ENCODE results near the gene CC2D2B. TPM values are rescaled to one million over a fixed set of nuclear protein-coding genes. Genes with fewer than 3 reads are reported as not detected.
"Not testable (repeated sequence)": the region's sequence is repeated elsewhere in the genome, so short reads cannot be mapped to it uniquely, and the experiment has no call there.

The CC2D2B gene, protein sequence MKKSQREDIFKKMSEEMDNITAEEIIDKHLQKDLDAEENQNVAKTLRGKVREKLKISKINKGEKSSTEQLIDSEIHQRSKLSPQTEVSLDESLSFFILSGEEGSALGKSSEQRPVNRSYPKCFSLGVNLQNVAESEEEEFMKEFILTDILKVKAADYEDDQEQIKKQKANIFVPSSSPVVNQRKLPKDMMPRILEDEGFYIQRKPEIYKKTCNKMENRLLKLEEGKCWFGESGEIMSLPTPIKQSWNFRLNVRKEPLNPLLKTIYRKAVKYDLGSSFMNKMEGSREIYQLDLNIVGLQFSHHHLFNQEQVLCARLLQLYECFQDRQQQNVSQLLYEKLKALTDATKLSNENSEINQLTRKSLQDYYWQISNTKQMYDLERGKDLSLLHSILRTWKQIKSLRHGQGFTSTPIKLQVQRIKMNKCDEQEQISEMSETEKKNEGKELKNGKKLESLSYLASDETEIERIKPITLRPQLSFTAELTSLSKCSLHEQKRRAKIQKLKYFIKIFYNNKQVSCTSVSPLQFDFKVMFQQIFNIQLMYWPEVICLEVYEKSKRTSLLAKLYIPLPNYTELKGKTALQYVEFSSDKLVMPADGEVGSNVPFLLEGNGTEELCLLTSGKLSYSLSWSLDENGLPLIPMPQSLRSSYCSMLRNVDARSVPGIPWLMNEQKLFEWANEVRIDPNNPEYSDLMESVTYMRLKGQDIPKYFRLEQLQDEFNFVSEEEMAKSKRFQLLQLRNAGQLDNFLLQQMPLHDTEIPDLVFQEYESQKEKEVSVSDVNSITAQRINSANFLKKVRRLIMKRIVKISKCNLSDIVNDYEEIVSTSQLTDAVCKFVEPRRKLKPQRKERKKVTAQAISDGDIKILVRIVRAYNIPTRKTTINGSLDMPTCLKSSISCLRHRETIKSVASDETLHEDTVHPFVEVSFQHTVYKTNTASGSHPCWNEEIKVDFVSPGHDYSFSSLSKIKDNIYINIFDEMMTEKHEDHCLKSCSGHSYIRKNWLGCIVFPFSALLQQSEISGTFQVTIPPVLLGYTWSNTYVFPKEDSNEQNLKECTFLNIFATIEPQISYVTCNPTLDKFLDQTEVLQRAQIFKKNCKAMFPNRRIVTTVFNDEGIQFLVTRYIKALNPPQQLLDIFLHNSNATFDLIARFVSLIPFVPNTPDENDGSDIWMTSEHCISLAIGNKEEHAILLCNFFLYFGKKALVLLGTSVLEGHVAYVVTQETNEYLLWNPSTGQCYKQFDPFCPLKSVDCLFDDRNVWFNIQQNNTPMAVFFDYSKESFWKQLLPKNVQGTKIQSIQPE (N-terminal part only)
- under 1 TPM in 2 of 3 donors, not detected in 1; 0.17 to 0.25 TPM for polyA plus RNA-seq

DNA sequence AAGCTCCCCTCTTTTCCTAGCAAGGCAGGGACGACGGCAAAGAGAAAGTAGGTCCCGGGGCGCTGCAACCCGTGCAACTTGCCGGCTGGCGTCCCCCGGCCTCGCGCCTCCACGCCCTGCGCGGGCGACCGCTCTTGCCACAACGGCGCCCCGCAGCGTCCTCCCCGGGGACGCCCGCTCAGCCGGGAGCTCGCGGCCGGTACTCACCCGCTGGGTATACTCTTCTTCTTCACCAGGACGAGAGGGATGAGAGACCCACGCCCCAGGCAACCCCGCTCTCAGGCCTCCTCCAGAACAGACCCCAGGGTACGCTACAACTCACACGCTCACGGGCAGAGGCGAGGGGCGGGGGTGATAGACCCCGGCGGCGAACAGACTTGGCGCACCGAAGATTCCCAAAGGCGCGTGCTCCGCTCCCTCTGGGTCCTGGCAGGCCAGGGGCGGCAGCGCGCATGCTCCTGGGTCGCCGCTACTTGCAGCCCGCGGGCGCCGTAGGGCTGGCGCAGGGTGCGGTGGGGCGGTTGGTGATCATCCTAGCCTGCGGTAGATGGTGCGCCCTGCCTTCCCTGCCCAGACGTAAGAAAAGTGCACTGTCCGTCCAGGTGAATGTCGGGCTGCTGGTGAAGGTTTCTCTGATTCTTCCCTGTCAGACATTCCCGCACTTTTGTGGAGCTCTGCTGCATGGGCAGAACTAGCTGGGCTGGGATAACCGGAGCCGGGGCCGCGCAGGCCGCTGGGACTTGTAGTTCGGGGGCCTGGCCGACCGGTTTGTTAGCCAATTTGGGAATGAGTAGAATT is at the start of gene CC2D2B:
TSS of gene CC2D2B (plus strand) at position 520 of the 798 bp plus-strand sequence. CDS start 3,349 bp downstream, outside the sequence.
- DNase-seq = peak; percentile 43 to 61 (median 58)
- Mint-ChIP-seq H3K27ac (peak within 1 kb of the TSS; percentile 56 to 84 (median 68)), H3K36me3 (no peaks in the 10 kb centered on the region), H3K27me3 (ENCODE audit: low read depth in 3 of 3) (peaks cover 0 to 2% (median 0%) of the 10 kb centered on the region in 3 donors), H3K4me3 (peak within 1 kb of the TSS; percentile 85 to 95 (median 91)), H3K9me3 (no peaks in the 10 kb centered on the region), H3K4me1 (peaks cover 12 to 22% of the 10 kb centered on the region in 2 donors)

DNA sequence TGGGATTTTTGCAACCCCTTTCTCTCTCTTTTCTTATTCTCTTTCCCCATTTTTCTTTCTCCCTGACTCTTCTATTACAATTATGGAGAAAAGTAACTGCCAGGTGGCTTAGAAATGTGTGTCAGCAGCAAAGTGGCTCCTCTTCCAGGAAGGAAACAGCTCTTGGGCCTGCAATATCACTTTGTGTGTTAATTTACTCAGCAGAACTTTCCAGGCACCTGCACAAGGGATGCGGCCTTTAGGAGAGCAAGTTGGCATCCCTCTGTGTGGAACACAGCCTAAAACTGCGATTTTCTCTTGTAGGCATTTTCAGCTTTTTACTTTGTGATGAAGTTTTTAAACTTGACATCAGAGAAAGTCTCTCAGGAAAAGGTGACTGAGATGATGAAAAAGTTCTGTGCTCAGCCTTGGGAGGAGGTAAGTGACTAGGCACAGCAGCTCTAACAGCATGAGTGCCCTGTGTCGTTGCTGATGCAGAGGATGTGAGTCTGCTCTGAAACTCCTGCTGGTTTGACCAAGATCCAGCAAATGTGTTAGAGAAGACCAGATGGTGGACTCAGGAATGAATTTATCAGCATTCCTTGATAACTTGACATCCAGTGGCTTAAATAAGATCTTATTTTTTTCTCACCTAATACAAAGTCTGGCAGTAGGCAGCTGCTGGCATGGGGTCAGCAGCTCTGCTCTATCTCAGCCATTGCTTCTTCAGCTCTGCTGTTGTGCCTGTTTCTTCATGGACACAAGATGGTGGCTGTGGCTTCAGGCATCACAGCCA is 47.4 kb upstream of the CC2D2B start:
- Mint-ChIP-seq H3K27ac (no peak overlapping the region), H3K36me3 (peaks cover 0 to 6% (median 0%) of the 10 kb centered on the region in 3 donors), H3K4me1 (peaks cover 5 to 8% of the 10 kb centered on the region in 2 donors), H3K9me3 (no peaks in the 10 kb centered on the region), H3K27me3 (ENCODE audit: low read depth in 3 of 3) (peaks cover 0 to 3% (median 0%) of the 10 kb centered on the region in 3 donors), H3K4me3 (no peak overlapping the region)
- DNase-seq = no peak

DNA sequence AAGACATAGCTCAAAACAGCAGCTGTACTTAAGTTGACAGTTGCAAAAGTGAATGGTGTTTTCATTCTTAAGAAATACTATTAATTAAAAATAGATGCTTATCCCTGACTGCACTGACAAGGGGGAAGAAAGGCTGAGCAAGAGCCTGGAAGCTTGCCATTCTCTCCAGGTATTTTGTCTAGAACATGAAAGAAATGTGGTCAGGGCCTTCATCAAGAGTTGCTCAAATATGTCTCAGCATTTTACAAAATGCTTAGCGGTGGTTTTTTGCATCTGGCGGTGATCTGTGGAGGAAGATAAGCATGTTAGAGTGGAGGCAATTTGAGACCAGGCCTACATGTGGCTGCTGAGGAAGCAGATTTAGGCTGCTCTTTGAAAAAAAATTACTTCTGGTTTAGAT is 46.4 kb upstream of the CC2D2B start:
- Mint-ChIP-seq H3K9me3 (no peaks in the 10 kb centered on the region), H3K27me3 (ENCODE audit: low read depth in 3 of 3) (no peaks in the 10 kb centered on the region), H3K27ac (no peak overlapping the region), H3K36me3 (peaks cover 0 to 3% (median 0%) of the 10 kb centered on the region in 3 donors), H3K4me1 (peaks cover 5 to 10% of the 10 kb centered on the region in 2 donors), H3K4me3 (no peak overlapping the region)
- no peak for DNase-seq

DNA sequence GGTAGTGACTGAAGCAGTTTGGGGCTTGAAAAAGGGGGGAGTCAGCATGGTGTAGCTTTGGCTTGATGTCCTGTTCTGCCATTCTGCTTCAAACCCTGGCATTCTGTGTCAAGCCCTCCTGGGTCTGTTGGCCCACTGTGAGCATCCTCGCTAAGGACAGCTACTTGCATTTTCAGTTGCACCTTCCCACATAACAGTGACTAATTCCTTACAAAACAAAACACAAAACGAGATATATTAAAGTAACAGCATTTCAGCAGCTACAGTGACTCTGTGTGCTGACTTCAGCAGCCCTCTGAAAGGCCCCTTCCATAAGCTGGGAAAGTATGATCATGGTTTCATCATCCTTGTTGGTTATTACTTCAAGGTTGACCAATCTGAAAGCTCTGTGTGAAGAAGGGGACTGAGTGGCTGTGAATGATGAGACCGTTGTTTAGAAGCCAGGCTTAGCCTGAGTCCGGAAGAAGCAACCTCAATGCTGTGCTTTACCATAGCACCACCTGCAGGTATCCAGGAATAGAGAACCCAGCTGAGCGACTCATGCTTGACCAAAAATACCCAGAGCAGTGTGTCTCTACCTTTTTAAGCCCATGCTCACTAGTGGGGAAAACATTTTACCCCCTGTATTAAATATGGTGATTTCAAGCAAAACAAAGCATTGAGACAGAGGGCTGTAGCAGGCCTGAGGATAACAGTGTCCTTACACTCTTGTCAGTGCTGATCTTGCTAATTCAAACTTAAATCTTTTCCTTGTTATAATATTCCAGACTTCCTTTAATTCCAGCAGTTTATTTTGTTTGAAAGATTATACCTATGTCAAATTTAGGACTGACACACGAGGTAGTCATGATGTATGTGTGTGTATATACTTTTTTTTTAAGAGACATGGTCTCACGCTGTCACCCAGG is 42.6 kb upstream of the CC2D2B start:
- Mint-ChIP-seq H3K36me3 (peaks cover 0 to 3% (median 0%) of the 10 kb centered on the region in 3 donors), H3K4me3 (peak overlapping the region in 1 of 5 donors; percentile 23)
- peak; percentile 42 to 57 (median 50) for DNase-seq

DNA sequence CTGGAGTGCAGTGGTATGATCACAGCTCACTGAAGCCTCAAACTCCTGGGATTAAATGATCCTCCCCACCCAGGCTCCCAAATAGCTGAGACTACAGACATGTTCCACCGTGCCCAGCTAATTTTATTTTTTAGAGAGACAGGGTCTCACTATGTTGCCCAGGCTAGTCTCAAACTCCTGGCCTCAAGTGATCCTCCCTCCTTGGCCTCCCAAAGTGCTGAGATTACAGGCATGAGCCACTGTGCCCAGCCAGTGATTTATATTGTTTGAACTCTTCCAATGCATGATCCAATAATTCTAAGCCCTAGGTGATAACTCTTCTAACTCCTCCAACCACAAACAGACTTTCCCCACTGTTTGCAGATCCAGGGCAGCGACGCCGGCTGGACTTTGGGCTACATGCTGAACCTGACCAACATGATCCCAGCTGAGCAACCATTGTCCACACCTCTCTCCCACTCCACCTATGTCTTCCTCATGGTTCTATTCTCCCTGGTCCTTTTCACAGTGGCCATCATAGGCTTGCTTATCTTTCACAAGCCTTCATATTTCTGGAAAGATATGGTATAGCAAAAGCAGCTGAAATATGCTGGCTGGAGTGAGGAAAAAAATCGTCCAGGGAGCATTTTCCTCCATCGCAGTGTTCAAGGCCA is 41.8 kb upstream of the CC2D2B start:
- Mint-ChIP-seq H3K9me3 (no peaks in the 10 kb centered on the region), H3K4me3 (no peak overlapping the region), H3K4me1 (peaks cover 5 to 10% of the 10 kb centered on the region in 2 donors), H3K27ac (peak overlapping the region in 1 of 6 donors; percentile 81), H3K27me3 (ENCODE audit: low read depth in 3 of 3) (no peaks in the 10 kb centered on the region), H3K36me3 (peaks cover 0 to 6% (median 3%) of the 10 kb centered on the region in 3 donors)
- no peak for DNase-seq

More for the DNA sequence above, 42.6 kb upstream of the CC2D2B start:
- Mint-ChIP-seq H3K27ac (peak overlapping the region in 4 of 6 donors; percentile 14 to 60 (median 34)), H3K9me3 (no peaks in the 10 kb centered on the region), H3K27me3 (ENCODE audit: low read depth in 3 of 3) (no peaks in the 10 kb centered on the region), H3K4me1 (peaks cover 5 to 10% of the 10 kb centered on the region in 2 donors)

DNA sequence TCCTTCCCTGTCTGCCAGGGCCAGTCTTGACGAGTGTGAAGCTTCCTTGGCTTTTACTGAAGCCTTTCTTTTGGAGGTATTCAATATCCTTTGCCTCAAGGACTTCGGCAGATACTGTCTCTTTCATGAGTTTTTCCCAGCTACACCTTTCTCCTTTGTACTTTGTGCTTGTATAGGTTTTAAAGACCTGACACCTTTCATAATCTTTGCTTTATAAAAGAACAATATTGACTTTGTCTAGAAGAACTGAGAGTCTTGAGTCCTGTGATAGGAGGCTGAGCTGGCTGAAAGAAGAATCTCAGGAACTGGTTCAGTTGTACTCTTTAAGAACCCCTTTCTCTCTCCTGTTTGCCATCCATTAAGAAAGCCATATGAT is 41.3 kb upstream of the CC2D2B start:
- no peak overlapping the region for H3K27ac Mint-ChIP-seq
- no peaks in the 10 kb centered on the region for H3K9me3 Mint-ChIP-seq
- H3K27me3 Mint-ChIP-seq (ENCODE audit: low read depth in 3 of 3) = no peaks in the 10 kb centered on the region
- DNase-seq = no peak
- H3K4me3 Mint-ChIP-seq = no peak overlapping the region
- H3K4me1 Mint-ChIP-seq = peaks cover 5 to 10% of the 10 kb centered on the region in 2 donors
- H3K36me3 Mint-ChIP-seq = peaks cover 0 to 6% (median under 1%) of the 10 kb centered on the region in 3 donors

DNA sequence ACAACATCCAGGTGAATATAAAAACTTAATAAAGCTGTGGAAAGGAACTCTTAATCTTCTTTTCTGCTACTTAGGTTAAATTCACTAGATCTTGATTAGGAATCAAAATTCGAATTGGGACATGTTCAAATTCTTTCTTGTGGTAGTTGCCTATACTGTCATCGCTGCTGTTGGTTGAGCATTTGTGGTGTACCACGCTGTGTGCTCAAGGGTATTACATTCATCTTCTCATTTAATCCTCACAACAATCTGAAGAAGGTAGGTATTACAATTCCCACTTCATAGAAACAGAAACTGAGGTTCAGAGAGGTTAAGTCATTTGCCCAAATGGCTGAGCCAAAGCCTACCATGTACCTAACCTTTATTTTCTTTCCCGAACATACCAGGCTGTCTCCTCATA is 39.9 kb upstream of the CC2D2B start:
- H3K27me3 Mint-ChIP-seq (ENCODE audit: low read depth in 3 of 3) = no peaks in the 10 kb centered on the region
- H3K27ac Mint-ChIP-seq = no peak overlapping the region
- no peak for DNase-seq
- no peaks in the 10 kb centered on the region for H3K9me3 Mint-ChIP-seq
- peaks cover 5 to 10% of the 10 kb centered on the region in 2 donors for H3K4me1 Mint-ChIP-seq
- H3K36me3 Mint-ChIP-seq = peaks cover 0 to 16% (median 5%) of the 10 kb centered on the region in 3 donors
- H3K4me3 Mint-ChIP-seq = no peak overlapping the region

DNA sequence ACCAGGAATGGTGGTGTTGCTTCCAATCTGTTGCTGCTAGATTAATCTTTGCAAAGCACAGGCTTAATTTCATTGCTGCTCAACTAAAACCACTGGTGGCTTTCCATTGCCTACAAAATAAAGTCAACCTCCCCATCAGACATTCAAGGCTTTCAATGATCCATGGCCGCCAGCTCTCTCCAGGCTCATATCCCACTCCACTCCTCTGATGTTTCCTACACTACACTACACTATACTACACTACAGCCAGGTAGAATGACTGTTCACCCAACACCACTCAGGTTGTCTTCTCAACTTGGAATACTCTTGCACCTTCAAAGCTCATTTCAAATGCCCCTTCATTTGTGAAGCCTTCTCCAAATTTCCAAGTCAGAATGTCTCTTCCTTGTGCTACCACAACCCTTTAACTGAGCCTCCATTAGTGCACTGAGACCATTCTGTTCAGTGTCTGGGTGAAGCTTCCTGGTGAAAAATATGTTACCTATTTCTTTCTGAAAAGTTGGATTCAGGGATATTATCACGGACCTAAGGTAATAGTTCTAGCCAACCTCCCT is 35.5 kb upstream of the CC2D2B start:
- DNase-seq = no peak
- Mint-ChIP-seq H3K27ac (peak overlapping the region in 1 of 6 donors; percentile 48), H3K27me3 (ENCODE audit: low read depth in 3 of 3) (no peaks in the 10 kb centered on the region), H3K4me3 (no peak overlapping the region), H3K36me3 (peaks cover 20 to 43% (median 38%) of the 10 kb centered on the region in 3 donors), H3K4me1 (no peaks in the 10 kb centered on the region), H3K9me3 (no peaks in the 10 kb centered on the region)

DNA sequence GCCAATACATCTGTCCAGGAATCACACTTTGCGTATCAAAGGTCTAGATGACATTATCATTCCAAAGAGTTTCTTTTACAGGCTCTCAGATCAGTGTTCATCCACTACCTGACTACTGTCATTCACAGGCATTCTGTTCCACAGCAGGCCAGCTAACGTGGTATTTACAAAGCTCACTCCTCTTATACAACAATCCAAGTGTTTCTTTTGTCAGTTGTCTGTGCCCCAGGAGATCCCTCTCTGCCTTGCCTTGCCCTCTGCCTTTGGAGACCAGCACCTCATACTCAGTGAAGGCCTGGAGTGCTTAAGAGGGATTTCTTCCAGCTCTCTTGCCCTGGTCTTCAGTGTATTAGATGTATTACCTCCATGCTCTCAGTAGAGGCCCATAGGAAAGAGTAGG is 34.6 kb upstream of the CC2D2B start:
- no peak overlapping the region for H3K27ac Mint-ChIP-seq
- H3K9me3 Mint-ChIP-seq = no peaks in the 10 kb centered on the region
- peaks cover 20 to 43% (median 38%) of the 10 kb centered on the region in 3 donors for H3K36me3 Mint-ChIP-seq
- H3K4me1 Mint-ChIP-seq = no peaks in the 10 kb centered on the region
- H3K4me3 Mint-ChIP-seq = no peak overlapping the region
- DNase-seq = no peak
- no peaks in the 10 kb centered on the region for H3K27me3 Mint-ChIP-seq (ENCODE audit: low read depth in 3 of 3)

DNA sequence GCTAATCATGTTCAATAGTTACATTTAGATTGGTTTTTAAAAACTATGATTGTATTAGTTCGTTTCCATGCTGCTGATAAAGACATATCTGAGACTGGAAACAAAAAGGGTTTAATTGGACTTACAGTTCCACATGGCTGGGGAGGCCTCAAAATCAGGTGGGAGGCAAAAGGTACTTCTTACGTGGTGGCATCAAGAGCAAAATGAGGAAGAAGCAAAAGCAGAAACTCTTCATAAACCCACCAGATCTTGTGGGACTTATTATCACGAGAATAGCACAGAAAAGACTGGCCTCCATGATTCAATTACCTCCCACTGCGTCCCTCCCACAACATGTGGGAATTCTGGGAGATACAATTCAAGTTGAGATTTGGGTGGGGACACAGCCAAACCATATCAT is 34.1 kb upstream of the CC2D2B start:
- no peaks in the 10 kb centered on the region for H3K27me3 Mint-ChIP-seq (ENCODE audit: low read depth in 3 of 3)
- DNase-seq = no peak
- no peak overlapping the region for H3K27ac Mint-ChIP-seq
- peaks cover 20 to 46% (median 38%) of the 10 kb centered on the region in 3 donors for H3K36me3 Mint-ChIP-seq
- no peaks in the 10 kb centered on the region for H3K4me1 Mint-ChIP-seq
- no peak overlapping the region for H3K4me3 Mint-ChIP-seq
- H3K9me3 Mint-ChIP-seq = no peaks in the 10 kb centered on the region

DNA sequence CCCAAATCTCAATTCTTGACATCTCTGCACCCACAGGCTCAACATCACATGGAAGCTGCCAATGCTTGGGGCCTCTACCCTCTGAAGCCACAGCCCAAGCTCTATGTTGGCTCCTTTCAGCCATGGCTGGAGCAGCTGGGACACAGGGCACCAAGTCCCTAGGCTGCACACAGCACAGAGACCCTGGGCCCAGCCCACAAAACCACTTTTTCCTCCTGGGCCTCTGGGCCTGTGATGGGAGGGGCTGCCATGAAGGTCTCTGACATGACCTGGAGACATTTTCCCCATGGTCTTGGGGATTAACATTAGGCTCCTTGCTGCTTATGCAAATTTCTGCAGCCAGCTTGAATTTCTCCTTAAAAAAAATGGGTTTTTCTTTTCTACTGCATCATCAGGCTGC is 33.0 kb upstream of the CC2D2B start:
- H3K27ac Mint-ChIP-seq, DNase-seq: not testable (repeated sequence)
- H3K36me3 Mint-ChIP-seq = peaks cover 20 to 47% (median 39%) of the 10 kb centered on the region in 3 donors

More for the DNA sequence above, 33.0 kb upstream of the CC2D2B start:
- not testable (repeated sequence) for H3K4me1 Mint-ChIP-seq; H3K27me3 Mint-ChIP-seq (ENCODE audit: low read depth in 3 of 3); H3K9me3 Mint-ChIP-seq; H3K4me3 Mint-ChIP-seq
